ENCODE data around the gene XK. TPM values are rescaled to one million over a fixed set of nuclear protein-coding genes. Genes with fewer than 3 reads are reported as not detected.

XK gene
- total RNA-seq, 1 experiment from 2014 or later: 3.7 TPM

DNA sequence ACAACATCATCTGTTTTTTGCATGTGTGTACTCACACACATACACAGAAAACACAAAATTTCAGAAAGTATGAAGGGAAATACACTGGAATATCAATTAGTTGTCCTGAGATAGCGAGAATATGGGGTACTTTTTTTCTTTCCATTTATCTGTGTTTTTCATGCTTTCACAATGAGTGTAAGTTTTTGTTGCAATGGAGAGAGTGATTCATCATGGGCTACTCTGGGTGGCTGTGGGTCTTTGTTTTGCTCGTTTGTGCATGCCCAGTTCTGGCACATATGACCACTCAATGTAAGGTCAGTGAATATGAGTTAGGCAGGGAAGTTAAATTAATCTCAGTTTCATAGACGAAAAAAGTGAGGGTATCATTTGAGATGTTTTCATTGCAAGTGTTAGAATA lies 26.9 kb downstream of the XK start:
- no TSS peak for BruUV-seq (replicated peaks)
- H3K36me3 ChIP-seq (ENCODE audit: low read depth): no peaks in the 10 kb centered on the region
- intact Hi-C loops (cut with micrococcal nuclease; ENCODE audit: unreplicated experiment): no loop called here
- TF ChIP-seq CTCF (conservative IDR thresholded peaks at IDR 0.05) (no peak), EZH2 (IDR thresholded peaks at IDR 0.05; ENCODE audit: low read depth) (no peak)
- H3K4me1 ChIP-seq (replicated peaks; ENCODE audit: insufficient read depth): no peaks in the 10 kb centered on the region
- ChIA-PET POLR2A (ENCODE audit: unreplicated experiment) (no interaction called here), CTCF (no interaction called here)
- H3K27me3 ChIP-seq (ENCODE audit: insufficient read depth, low read depth): no peaks in the 10 kb centered on the region
- no peak overlapping the region for H2AFZ ChIP-seq
- DNase-seq: no peak
- no peaks in the 10 kb centered on the region for H3K9me3 ChIP-seq (ENCODE audit: insufficient read depth, low read depth)
- H3F3A ChIP-seq (ENCODE audit: insufficient read depth, low read depth): no peaks in the 10 kb centered on the region
- no peak overlapping the region for H3K4me2 ChIP-seq
- H4K20me1 ChIP-seq (ENCODE audit: insufficient read depth): no peaks in the 10 kb centered on the region
- H3K9me2 ChIP-seq (ENCODE audit: insufficient read depth): no peaks in the 10 kb centered on the region
- H3K4me3 ChIP-seq: no peak overlapping the region
- H3K79me2 ChIP-seq (ENCODE audit: low read depth): no peaks in the 10 kb centered on the region
- H3K27ac ChIP-seq: no peak overlapping the region

GRCh38 chrX:37714479-37714878 lies 28.9 kb downstream of the XK start:
- Histone ChIP-seq H3K4me3 (no peak overlapping the region), H3K27ac (no peak overlapping the region), H3K27me3 (ENCODE audit: insufficient read depth, low read depth) (no peaks in the 10 kb centered on the region), H3F3A (ENCODE audit: insufficient read depth, low read depth) (no peaks in the 10 kb centered on the region), H3K4me2 (no peak overlapping the region), H3K4me1 (replicated peaks; ENCODE audit: insufficient read depth) (no peaks in the 10 kb centered on the region), H2AFZ (no peak overlapping the region), H3K36me3 (ENCODE audit: low read depth) (no peaks in the 10 kb centered on the region), H3K79me2 (ENCODE audit: low read depth) (no peaks in the 10 kb centered on the region), H4K20me1 (ENCODE audit: insufficient read depth) (no peaks in the 10 kb centered on the region), H3K9me2 (ENCODE audit: insufficient read depth) (no peaks in the 10 kb centered on the region), H3K9me3 (ENCODE audit: insufficient read depth, low read depth) (no peaks in the 10 kb centered on the region)
- DNase-seq: no peak
- TF ChIP-seq CTCF (conservative IDR thresholded peaks at IDR 0.05): no peak
- TF ChIP-seq EZH2 (IDR thresholded peaks at IDR 0.05; ENCODE audit: low read depth): no peak
- intact Hi-C loops (cut with micrococcal nuclease; ENCODE audit: unreplicated experiment): no loop called here
- BruUV-seq (replicated peaks): no TSS peak
- CTCF ChIA-PET: no interaction called here
- POLR2A ChIA-PET (ENCODE audit: unreplicated experiment): no interaction called here

DNA sequence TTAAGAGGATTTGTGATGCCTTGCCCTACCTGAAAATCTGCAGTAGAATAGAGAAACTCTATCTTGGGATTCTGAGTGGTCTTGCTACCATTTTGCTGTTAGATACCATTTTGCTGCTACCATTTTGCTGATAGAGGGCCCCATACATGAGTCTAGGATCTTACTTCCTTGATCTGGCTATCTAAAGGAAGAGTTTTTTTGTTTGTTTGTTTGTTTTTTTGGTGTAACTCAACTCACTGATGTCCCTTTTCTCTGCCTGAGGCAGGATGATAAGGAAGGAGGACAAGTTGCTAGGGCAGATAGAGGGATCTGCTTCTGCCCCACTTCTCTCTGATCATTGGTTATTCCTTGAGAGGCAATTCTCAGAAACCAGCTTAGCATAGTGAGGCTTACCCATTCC lies 31.0 kb downstream of the XK start:
- Histone ChIP-seq H3K27me3 (ENCODE audit: insufficient read depth, low read depth) (no peaks in the 10 kb centered on the region), H2AFZ (no peak overlapping the region), H3K4me2 (no peak overlapping the region), H3K9me3 (ENCODE audit: insufficient read depth, low read depth) (no peaks in the 10 kb centered on the region), H3K36me3 (ENCODE audit: low read depth) (no peaks in the 10 kb centered on the region), H3K4me3 (no peak overlapping the region), H3K79me2 (ENCODE audit: low read depth) (no peaks in the 10 kb centered on the region), H3K4me1 (replicated peaks; ENCODE audit: insufficient read depth) (no peaks in the 10 kb centered on the region), H3F3A (ENCODE audit: insufficient read depth, low read depth) (no peaks in the 10 kb centered on the region), H3K9me2 (ENCODE audit: insufficient read depth) (no peaks in the 10 kb centered on the region), H4K20me1 (ENCODE audit: insufficient read depth) (no peaks in the 10 kb centered on the region), H3K27ac (no peak overlapping the region)
- intact Hi-C loops (cut with micrococcal nuclease; ENCODE audit: unreplicated experiment): no loop called here
- no peak for TF ChIP-seq EZH2 (IDR thresholded peaks at IDR 0.05; ENCODE audit: low read depth)
- no peak for TF ChIP-seq CTCF (conservative IDR thresholded peaks at IDR 0.05)
- CTCF ChIA-PET: no interaction called here
- POLR2A ChIA-PET (ENCODE audit: unreplicated experiment): no interaction called here
- no peak for DNase-seq
- no TSS peak for BruUV-seq (replicated peaks)

Data from PC-9 (cell line).